MM.1S (cell line): Measurements from ENCODE around the gene SH2D2A.

Experiments used
- EZH2 ChIP-seq: fragments of 300-600 bp; sonication (generic); optimal IDR thresholded peaks from 2 replicates; pipeline ENCODE3; 2017; ENCODE audit warnings: low read depth, mild to moderate bottlenecking, antibody characterized with exemption, low read length, mixed read lengths
- EZH2phosphoT487 ChIP-seq: fragments of 300-600 bp; sonication (generic); IDR thresholded peaks from 2 replicates; pipeline ENCODE4 v1.6.1; 2018; ENCODE audit warnings: antibody characterized with exemption, low read length
- TF ChIP-seq, protein P1 (sequence below): fragments of 300-600 bp; sonication (generic); IDR thresholded peaks from 2 replicates; pipeline ENCODE4 v1.5.1; 2016; ENCODE audit warnings: antibody characterized with exemption, low read length, mixed read lengths

DNA sequence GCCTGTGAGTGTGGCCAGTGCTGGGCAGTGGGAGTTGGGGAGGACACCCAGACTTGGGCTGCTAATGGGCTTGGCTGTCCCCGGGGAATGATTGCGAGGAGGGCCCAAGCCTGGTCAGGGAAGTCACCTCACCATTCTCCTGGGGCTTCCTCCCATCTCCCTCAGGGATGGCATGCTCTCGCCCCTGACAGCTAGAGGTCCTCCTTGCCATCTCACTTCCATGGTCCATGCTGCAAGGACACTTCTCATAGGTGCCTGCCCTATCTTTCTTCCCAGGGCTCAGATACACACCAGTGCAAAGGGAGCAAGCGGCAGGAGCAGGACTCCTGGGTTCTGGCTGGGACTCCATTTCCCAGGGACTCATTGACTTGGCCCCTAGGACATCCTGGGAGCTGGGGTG is 48.1 kb upstream of the SH2D2A start:
- TF ChIP-seq, protein P1, sequence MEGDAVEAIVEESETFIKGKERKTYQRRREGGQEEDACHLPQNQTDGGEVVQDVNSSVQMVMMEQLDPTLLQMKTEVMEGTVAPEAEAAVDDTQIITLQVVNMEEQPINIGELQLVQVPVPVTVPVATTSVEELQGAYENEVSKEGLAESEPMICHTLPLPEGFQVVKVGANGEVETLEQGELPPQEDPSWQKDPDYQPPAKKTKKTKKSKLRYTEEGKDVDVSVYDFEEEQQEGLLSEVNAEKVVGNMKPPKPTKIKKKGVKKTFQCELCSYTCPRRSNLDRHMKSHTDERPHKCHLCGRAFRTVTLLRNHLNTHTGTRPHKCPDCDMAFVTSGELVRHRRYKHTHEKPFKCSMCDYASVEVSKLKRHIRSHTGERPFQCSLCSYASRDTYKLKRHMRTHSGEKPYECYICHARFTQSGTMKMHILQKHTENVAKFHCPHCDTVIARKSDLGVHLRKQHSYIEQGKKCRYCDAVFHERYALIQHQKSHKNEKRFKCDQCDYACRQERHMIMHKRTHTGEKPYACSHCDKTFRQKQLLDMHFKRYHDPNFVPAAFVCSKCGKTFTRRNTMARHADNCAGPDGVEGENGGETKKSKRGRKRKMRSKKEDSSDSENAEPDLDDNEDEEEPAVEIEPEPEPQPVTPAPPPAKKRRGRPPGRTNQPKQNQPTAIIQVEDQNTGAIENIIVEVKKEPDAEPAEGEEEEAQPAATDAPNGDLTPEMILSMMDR: no peak
- TF ChIP-seq EZH2: no peak
- no peak for TF ChIP-seq EZH2phosphoT487
